Karpas-422 (cell line): ENCODE measurements around the gene SATB2. TPM values are rescaled to one million over a fixed set of nuclear protein-coding genes. Genes with fewer than 3 reads are reported as not detected.
A peak's percentile ranks its signal among the peaks of the same experiment; 100 is the strongest.

ENCODE experiments used
- DNase-seq: peaks from one replicate; pipeline ENCODE4 v3.0.0-alpha.2; 2015
- H2AFZ ChIP-seq: fragments of 200-600 bp; sonication (generic); 2 replicates; pipeline ENCODE4 v1.6.1; 2014; ENCODE audit warnings: antibody characterized with exemption, low read length, mixed read lengths
- H3K27ac ChIP-seq: fragments of 200-600 bp; sonication (generic); 2 replicates; pipeline ENCODE4 v1.5.1; 2014; ENCODE audit warnings: mild to moderate bottlenecking, low read length, moderate library complexity
- H3K27me3 ChIP-seq: fragments of 200-600 bp; sonication (generic); 2 replicates; pipeline ENCODE4 v1.6.1; 2014; ENCODE audit warnings: low read length, mixed read lengths
- H3K36me3 ChIP-seq: fragments of 200-600 bp; sonication (generic); 2 replicates; pipeline ENCODE4 v1.6.1; 2014; ENCODE audit warnings: low read length, mixed read lengths; ENCODE audit not compliant: insufficient read depth
- H3K4me1 ChIP-seq: fragments of 200-600 bp; sonication (generic); 2 replicates; pipeline ENCODE4 v1.6.1; 2014; ENCODE audit warnings: mild to moderate bottlenecking, low read length, mixed read lengths
- H3K4me2 ChIP-seq: fragments of 200-600 bp; sonication (generic); 2 replicates; pipeline ENCODE4 v1.6.1; 2014; ENCODE audit warnings: low read length, low read depth, mild to moderate bottlenecking; ENCODE audit not compliant: poor library complexity, severe bottlenecking
- H3K4me3 ChIP-seq: fragments of 200-600 bp; sonication (generic); 2 replicates; pipeline ENCODE4 v1.5.1; 2014; ENCODE audit warnings: mild to moderate bottlenecking, antibody characterized with exemption, low read length, mixed read lengths
- H3K79me2 ChIP-seq: fragments of 200-600 bp; sonication (generic); 2 replicates; pipeline ENCODE4 v1.6.1; 2014; ENCODE audit warnings: mild to moderate bottlenecking, low read length, mixed read lengths
- H3K9ac ChIP-seq: fragments of 200-600 bp; sonication (generic); 2 replicates; pipeline ENCODE4 v1.6.0; 2014; ENCODE audit warnings: low read length
- H3K9me2 ChIP-seq: fragments of 200-600 bp; sonication (generic), shearing (Covaris generic); replicated peaks from 2 replicates; pipeline ENCODE4 v1.6.0; 2014; ENCODE audit warnings: mild to moderate bottlenecking, low read length, moderate library complexity; ENCODE audit not compliant: insufficient read depth
- H3K9me3 ChIP-seq: fragments of 300-700, 200-600 bp; sonication (generic); 2 replicates; pipeline ENCODE4 v1.6.1; 2014; ENCODE audit warnings: low read length, mixed read lengths
- H4K20me1 ChIP-seq: fragments of 200-600 bp; sonication (generic); 2 replicates; pipeline ENCODE4 v1.6.1; 2014; ENCODE audit warnings: mild to moderate bottlenecking, antibody characterized with exemption, low read length, low read depth; ENCODE audit not compliant: insufficient read depth
- total RNA-seq: library from RNA; depleted of rRNA; stranded (reverse); fragments of >200 nt; shearing (Covaris generic); gene quantifications from 2 replicates; pipeline ENCODE4 v1.2.3, GENCODE V29; 2014; ENCODE audit warnings: low replicate concordance; rRNA removed

Gene SATB2
- total RNA-seq, result 1.7 and 5.7 TPM in 2 replicates

GRCh38 chr2:199457147-199458008, at the start of gene SATB2:
Gene SATB2 (minus strand): TSS chr2:199457939. CDS start chr2:199456037, 1,902 bp downstream.
- Histone ChIP-seq H3K9me3 (no peaks in the 10 kb centered on the region), H3K9me2 (no peaks in the 10 kb centered on the region), H3K27ac (no peak within 1 kb of the TSS), H3K79me2 (no peaks in the 10 kb centered on the region), H3K27me3 (no peaks in the 10 kb centered on the region), H3K9ac (peak within 1 kb of the TSS; percentile 91), H3K4me1 (peaks cover 34% of the 10 kb centered on the region), H2AFZ (peak within 1 kb of the TSS; percentile 100), H3K4me2 (peak within 1 kb of the TSS; percentile 96), H3K36me3 (no peaks in the 10 kb centered on the region), H3K4me3 (peak within 1 kb of the TSS; percentile 71), H4K20me1 (no peaks in the 10 kb centered on the region)
- DNase-seq, result no peak

GRCh38 chr2:199505755-199506403, 48.1 kb upstream of the SATB2 start:
- H3K9me3 ChIP-seq, result no peaks in the 10 kb centered on the region
- H3K9ac ChIP-seq, result no peak overlapping the region
- H3K4me3 ChIP-seq, result no peak overlapping the region
- no peaks in the 10 kb centered on the region for H3K36me3 ChIP-seq
- no peak overlapping the region for H3K4me2 ChIP-seq
- no peaks in the 10 kb centered on the region; the same call in 1 of the 2 replicates for H3K27me3 ChIP-seq
- no peaks in the 10 kb centered on the region for H3K79me2 ChIP-seq
- H4K20me1 ChIP-seq, result no peaks in the 10 kb centered on the region
- DNase-seq, result no peak
- H3K9me2 ChIP-seq, result no peaks in the 10 kb centered on the region
- H3K27ac ChIP-seq, result no peak overlapping the region
- no peak overlapping the region for H2AFZ ChIP-seq
- no peaks in the 10 kb centered on the region for H3K4me1 ChIP-seq

GRCh38 chr2:199503148-199503547, 45.4 kb upstream of the SATB2 start:
- no peak for DNase-seq
- H3K9me2 ChIP-seq, result no peaks in the 10 kb centered on the region
- no peak overlapping the region for H2AFZ ChIP-seq
- no peaks in the 10 kb centered on the region for H3K36me3 ChIP-seq
- no peak overlapping the region for H3K4me2 ChIP-seq
- no peaks in the 10 kb centered on the region for H3K27me3 ChIP-seq
- H3K4me3 ChIP-seq, result no peak overlapping the region
- no peak overlapping the region for H3K9ac ChIP-seq
- H4K20me1 ChIP-seq, result no peaks in the 10 kb centered on the region
- H3K9me3 ChIP-seq, result no peaks in the 10 kb centered on the region
- no peaks in the 10 kb centered on the region for H3K4me1 ChIP-seq
- H3K27ac ChIP-seq, result no peak overlapping the region
- H3K79me2 ChIP-seq, result no peaks in the 10 kb centered on the region

GRCh38 chr2:199499005-199499404, 41.3 kb upstream of the SATB2 start:
- no peaks in the 10 kb centered on the region for H3K79me2 ChIP-seq

GRCh38 chr2:199495147-199495546, 37.4 kb upstream of the SATB2 start:
- H3K36me3 ChIP-seq, result no peaks in the 10 kb centered on the region
- H3K27me3 ChIP-seq, result no peaks in the 10 kb centered on the region
- no peaks in the 10 kb centered on the region for H3K9me3 ChIP-seq
- no peak overlapping the region for H3K27ac ChIP-seq
- H3K4me1 ChIP-seq, result no peaks in the 10 kb centered on the region
- H4K20me1 ChIP-seq, result no peaks in the 10 kb centered on the region
- no peak overlapping the region for H2AFZ ChIP-seq
- no peaks in the 10 kb centered on the region for H3K9me2 ChIP-seq
- H3K4me3 ChIP-seq, result no peak overlapping the region
- no peaks in the 10 kb centered on the region for H3K79me2 ChIP-seq
- no peak overlapping the region for H3K4me2 ChIP-seq
- no peak for DNase-seq
- no peak overlapping the region for H3K9ac ChIP-seq

More at GRCh38 chr2:199499005-199499404, 41.3 kb upstream of the SATB2 start:
- Histone ChIP-seq H3K27ac (no peak overlapping the region), H2AFZ (no peak overlapping the region), H3K9ac (no peak overlapping the region), H3K9me3 (no peaks in the 10 kb centered on the region), H3K4me1 (no peaks in the 10 kb centered on the region), H3K4me2 (no peak overlapping the region), H3K36me3 (no peaks in the 10 kb centered on the region), H4K20me1 (no peaks in the 10 kb centered on the region), H3K27me3 (no peaks in the 10 kb centered on the region), H3K4me3 (no peak overlapping the region), H3K9me2 (no peaks in the 10 kb centered on the region)
- DNase-seq, result no peak

- Histone ChIP-seq H3K9me2 (no peaks in the 10 kb centered on the region), H4K20me1 (no peaks in the 10 kb centered on the region), H3K36me3 (no peaks in the 10 kb centered on the region), H2AFZ (no peak overlapping the region), H3K4me3 (no peak overlapping the region), H3K9me3 (no peaks in the 10 kb centered on the region), H3K27me3 (no peaks in the 10 kb centered on the region), H3K79me2 (no peaks in the 10 kb centered on the region), H3K4me2 (no peak overlapping the region), H3K9ac (no peak overlapping the region), H3K27ac (no peak overlapping the region), H3K4me1 (no peaks in the 10 kb centered on the region)
- DNase-seq, result no peak
These were observed 32.3 kb upstream of the SATB2 start for GRCh38 chr2:199490049-199490448.

GRCh38 chr2:199488772-199489400, 31.1 kb upstream of the SATB2 start:
- no peaks in the 10 kb centered on the region for H3K4me1 ChIP-seq
- no peaks in the 10 kb centered on the region for H3K79me2 ChIP-seq
- no peaks in the 10 kb centered on the region for H3K9me2 ChIP-seq
- H3K27ac ChIP-seq, result no peak overlapping the region
- H3K9ac ChIP-seq, result no peak overlapping the region
- no peak overlapping the region for H2AFZ ChIP-seq
- H3K9me3 ChIP-seq, result no peaks in the 10 kb centered on the region
- no peaks in the 10 kb centered on the region for H3K36me3 ChIP-seq
- peak; percentile 85 for DNase-seq
- no peak overlapping the region for H3K4me3 ChIP-seq
- H3K4me2 ChIP-seq, result no peak overlapping the region
- H3K27me3 ChIP-seq, result no peaks in the 10 kb centered on the region
- H4K20me1 ChIP-seq, result no peaks in the 10 kb centered on the region

GRCh38 chr2:199485732-199486335, 28.1 kb upstream of the SATB2 start:
- Histone ChIP-seq H3K27me3 (no peaks in the 10 kb centered on the region), H3K9me2 (no peaks in the 10 kb centered on the region), H2AFZ (no peak overlapping the region), H3K27ac (no peak overlapping the region), H3K79me2 (no peaks in the 10 kb centered on the region), H3K4me2 (no peak overlapping the region), H3K4me3 (no peak overlapping the region), H4K20me1 (no peaks in the 10 kb centered on the region), H3K4me1 (no peaks in the 10 kb centered on the region), H3K9ac (no peak overlapping the region), H3K36me3 (no peaks in the 10 kb centered on the region), H3K9me3 (no peaks in the 10 kb centered on the region)
- peak; percentile 80 for DNase-seq
